GM12801 (cell line): ENCODE data around the gene ARHGEF38.

Experiments
- TF ChIP-seq, protein P1 (sequence below): IDR thresholded peaks from one replicate; pipeline ENCODE4 v1.5.1; 2011; ENCODE audit warnings: control low read depth; ENCODE audit not compliant: insufficient read length; ENCODE audit errors: extremely low read depth

ARHGEF38 gene, protein sequence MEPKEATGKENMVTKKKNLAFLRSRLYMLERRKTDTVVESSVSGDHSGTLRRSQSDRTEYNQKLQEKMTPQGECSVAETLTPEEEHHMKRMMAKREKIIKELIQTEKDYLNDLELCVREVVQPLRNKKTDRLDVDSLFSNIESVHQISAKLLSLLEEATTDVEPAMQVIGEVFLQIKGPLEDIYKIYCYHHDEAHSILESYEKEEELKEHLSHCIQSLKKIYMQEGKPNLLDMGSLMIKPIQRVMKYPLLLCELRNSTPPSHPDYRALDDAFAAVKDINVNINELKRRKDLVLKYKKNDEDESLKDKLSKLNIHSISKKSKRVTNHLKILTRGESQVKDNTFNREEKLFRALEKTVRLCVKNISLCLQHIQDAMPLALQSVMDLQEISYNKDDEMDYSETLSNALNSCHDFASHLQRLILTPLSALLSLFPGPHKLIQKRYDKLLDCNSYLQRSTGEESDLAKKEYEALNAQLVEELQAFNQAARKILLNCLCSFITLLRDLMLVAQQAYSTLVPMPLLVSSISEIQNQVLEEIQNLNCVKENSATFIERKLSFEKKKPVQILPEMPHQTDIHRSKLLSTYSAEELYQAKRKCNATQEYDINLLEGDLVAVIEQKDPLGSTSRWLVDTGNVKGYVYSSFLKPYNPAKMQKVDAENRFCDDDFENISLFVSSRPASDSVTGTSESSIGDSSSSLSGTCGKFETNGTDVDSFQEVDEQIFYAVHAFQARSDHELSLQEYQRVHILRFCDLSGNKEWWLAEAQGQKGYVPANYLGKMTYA

GRCh38 chr4:105551965-105552746, at the start of gene ARHGEF38:
Gene ARHGEF38 (plus strand): TSS chr4:105552620. CDS start chr4:105552766, 146 bp downstream.
- TF ChIP-seq, protein P1, sequence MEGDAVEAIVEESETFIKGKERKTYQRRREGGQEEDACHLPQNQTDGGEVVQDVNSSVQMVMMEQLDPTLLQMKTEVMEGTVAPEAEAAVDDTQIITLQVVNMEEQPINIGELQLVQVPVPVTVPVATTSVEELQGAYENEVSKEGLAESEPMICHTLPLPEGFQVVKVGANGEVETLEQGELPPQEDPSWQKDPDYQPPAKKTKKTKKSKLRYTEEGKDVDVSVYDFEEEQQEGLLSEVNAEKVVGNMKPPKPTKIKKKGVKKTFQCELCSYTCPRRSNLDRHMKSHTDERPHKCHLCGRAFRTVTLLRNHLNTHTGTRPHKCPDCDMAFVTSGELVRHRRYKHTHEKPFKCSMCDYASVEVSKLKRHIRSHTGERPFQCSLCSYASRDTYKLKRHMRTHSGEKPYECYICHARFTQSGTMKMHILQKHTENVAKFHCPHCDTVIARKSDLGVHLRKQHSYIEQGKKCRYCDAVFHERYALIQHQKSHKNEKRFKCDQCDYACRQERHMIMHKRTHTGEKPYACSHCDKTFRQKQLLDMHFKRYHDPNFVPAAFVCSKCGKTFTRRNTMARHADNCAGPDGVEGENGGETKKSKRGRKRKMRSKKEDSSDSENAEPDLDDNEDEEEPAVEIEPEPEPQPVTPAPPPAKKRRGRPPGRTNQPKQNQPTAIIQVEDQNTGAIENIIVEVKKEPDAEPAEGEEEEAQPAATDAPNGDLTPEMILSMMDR: no peak

DNA sequence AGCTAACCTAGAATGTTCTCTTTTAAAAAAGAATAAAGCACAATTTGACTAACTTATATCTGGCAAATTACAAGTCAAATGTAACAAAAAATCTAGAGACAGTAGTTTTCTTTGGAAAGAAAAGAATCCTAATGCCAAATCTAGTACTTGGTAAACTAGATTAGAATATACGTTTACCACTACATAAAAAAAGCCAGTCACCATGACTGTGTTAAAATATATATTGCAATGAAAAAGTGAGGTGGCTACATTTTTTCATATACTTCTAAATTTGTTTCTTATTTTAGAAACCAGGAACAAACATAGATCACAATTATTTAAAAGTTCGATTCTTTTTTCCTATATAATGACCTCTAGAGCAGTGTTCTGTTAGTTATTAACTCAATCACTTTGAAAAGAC, 48.9 kb upstream of the ARHGEF38 start:
- TF ChIP-seq, protein P1: no peak

DNA sequence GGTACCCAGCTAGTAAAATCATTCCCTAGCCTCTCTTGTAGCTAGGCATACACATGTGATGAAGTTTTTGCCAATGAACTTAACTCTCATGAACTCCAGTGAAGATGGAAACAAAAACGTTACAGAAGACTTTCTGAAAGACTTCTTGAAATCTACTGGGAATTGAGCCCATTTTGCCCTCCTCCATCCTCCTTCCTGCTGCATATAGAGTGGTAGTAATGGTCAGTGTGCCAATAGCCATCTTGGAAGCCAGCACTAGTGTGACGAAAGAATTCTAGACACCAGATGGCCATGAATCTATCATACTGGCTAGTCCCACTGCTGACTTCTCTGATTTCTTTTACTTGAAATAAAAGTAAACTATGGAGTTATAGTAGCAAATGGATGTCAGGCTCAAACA, 47.7 kb upstream of the ARHGEF38 start:
- TF ChIP-seq, protein P1: no peak

DNA sequence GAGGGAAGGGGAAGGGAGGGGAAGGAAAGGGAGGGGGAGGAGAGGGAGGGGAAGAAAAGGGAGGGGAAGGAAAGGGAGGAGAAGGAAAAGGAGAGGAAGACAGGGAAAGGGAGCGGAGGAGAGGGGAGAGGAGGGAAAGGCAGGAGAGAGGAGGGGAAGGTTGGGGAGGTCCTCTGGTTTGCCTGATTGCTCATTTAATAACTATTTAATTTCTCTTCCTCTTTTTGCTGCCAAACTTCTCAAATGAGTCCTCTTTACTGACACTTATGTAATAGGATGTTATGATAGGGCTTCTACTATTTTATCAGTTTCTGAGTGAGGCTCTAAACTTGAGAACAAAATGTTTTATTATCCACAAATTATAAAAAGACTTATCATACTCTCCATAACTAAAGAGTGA, 43.1 kb upstream of the ARHGEF38 start:
- TF ChIP-seq, protein P1: no peak

DNA sequence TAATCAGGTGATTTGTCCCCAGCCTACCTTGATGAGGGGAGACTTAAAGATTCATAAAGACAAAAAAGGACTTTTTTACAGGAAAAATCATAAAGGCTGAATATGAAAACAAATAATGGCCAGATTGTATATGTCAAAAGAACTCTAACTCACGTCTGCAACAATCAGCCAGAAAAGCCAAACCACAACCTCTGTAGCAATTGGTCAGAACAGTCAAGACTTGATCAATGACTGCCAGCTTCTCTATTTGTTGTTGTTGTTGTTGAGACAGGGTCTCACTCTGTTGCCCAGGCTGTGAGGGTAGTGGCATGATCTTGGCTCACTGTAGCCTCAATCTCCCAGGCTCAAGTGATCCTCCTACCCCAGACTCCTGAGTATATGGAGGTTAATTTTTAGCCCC, 42.7 kb upstream of the ARHGEF38 start:
- TF ChIP-seq, protein P1: no peak

- TF ChIP-seq, protein P1: no peak
Observed at GRCh38 chr4:105510245-105510644, 42.2 kb upstream of the ARHGEF38 start.
